ENCODE measurements around the gene ATP8A2.

- TF ChIP-seq CTCF (IDR thresholded peaks at IDR 0.05) (no peak), POLR2A (IDR thresholded peaks at IDR 0.05) (no peak), POLR2AphosphoS5 (IDR thresholded peaks at IDR 0.05) (no peak)
Observed at GRCh38 chr13:25688536-25688935, 316.8 kb downstream of the ATP8A2 start.
